ENCODE measurements around the gene DDX11.
A peak's percentile ranks its signal among the peaks of the same experiment; 100 is the strongest.

GRCh38 chr12:31117203-31118011 lies 43.7 kb downstream of the DDX11 start:
- TF ChIP-seq, protein P1, sequence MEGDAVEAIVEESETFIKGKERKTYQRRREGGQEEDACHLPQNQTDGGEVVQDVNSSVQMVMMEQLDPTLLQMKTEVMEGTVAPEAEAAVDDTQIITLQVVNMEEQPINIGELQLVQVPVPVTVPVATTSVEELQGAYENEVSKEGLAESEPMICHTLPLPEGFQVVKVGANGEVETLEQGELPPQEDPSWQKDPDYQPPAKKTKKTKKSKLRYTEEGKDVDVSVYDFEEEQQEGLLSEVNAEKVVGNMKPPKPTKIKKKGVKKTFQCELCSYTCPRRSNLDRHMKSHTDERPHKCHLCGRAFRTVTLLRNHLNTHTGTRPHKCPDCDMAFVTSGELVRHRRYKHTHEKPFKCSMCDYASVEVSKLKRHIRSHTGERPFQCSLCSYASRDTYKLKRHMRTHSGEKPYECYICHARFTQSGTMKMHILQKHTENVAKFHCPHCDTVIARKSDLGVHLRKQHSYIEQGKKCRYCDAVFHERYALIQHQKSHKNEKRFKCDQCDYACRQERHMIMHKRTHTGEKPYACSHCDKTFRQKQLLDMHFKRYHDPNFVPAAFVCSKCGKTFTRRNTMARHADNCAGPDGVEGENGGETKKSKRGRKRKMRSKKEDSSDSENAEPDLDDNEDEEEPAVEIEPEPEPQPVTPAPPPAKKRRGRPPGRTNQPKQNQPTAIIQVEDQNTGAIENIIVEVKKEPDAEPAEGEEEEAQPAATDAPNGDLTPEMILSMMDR (IDR thresholded peaks at IDR 0.05; ENCODE audit: insufficient read depth, low read depth, low read length) = peak; percentile 34
- no peak for TF ChIP-seq EZH2 (IDR thresholded peaks at IDR 0.05; ENCODE audit: insufficient read depth, low read length)

Measured in astrocyte (in vitro differentiated cells and primary cell).